Mucosa of descending colon (tissue), 3 donors: ENCODE measurements around the gene RPL7A. TPM values are rescaled to one million over a fixed set of nuclear protein-coding genes. Genes with fewer than 3 reads are reported as not detected.

Experiments used
- ATAC-seq: fragments of 200-7000 bp; cut with Tn5 transposase; one replicate; pipeline ENCODE4 v1.9.1; 2020; ENCODE audit warnings: mild to moderate bottlenecking, moderate library complexity
- DNase-seq, 3 donors: peaks; one replicate each; pipeline ENCODE4 v3.0.0-alpha.2; 2020
- H3K36me3 ChIP-seq: fragments of 200-600 bp; one replicate; pipeline ENCODE4 v1.8.0; 2021; ENCODE audit warnings: low read depth, mild to moderate bottlenecking
- H3K4me1 ChIP-seq: fragments of 200-600 bp; one replicate; pipeline ENCODE4 v1.8.0; 2021; ENCODE audit warnings: low read depth, mild to moderate bottlenecking
- H3K4me3 ChIP-seq: fragments of 200-600 bp; one replicate; pipeline ENCODE4 v1.8.0; 2021; ENCODE audit warnings: mild to moderate bottlenecking
- H3K9me3 ChIP-seq: fragments of 200-600 bp; one replicate; pipeline ENCODE4 v1.8.0; 2021; ENCODE audit warnings: mild to moderate bottlenecking
- CTCF ChIP-seq: fragments of 200-600 bp; IDR thresholded peaks from one replicate; pipeline ENCODE4 v1.8.0; 2022; ENCODE audit warnings: antibody characterized with exemption, mild to moderate bottlenecking
- intact Hi-C, 2 donors: fragments of 100-400 bp; cut with DNase I in 1 of 2; cut with micrococcal nuclease in 1 of 2; formaldehyde crosslinking; loops; one replicate each; pipeline versions ENCODE4 v1.11.0 to v1.11.1; 2022; cut with DNase I, micrococcal nuclease
- total RNA-seq, 3 donors: library from RNA; stranded (reverse); fragmentation: NEBNext Ultra II Directional in 2 of 3; extraction: Animal tissue kit (Norgen Biotek cat#: 25700) in 2 of 3; gene quantifications; one replicate each; pipeline versions ENCODE4 v1.2.1 to v1.2.4, GENCODE V29; 2021 to 2023
- donor health status: DM: no; HTN: no; CAD: no; lungs with moderate emphysema.
- donor health status: DM: no; HTN: no; CAD: no.
- donor health status: DM: no; HTN: yes; CAD: no.

Gene RPL7A
- total RNA-seq, 3 donors from 2014 or later: 1,420 to 1,482 (median 1,457) TPM

GRCh38 chr9:133369933-133370332 is 21.9 kb downstream of the RPL7A start:
- no peak for ATAC-seq
- Histone ChIP-seq H3K4me1 (peaks cover 49% of the 10 kb centered on the region), H3K9me3 (no peaks in the 10 kb centered on the region), H3K4me3 (no peak overlapping the region), H3K36me3 (peaks cover 5% of the 10 kb centered on the region)
- TF ChIP-seq CTCF: no peak
- intact Hi-C loops: no loop called here
- no peak for DNase-seq

GRCh38 chr9:133370685-133371084 is 22.7 kb downstream of the RPL7A start:
- ATAC-seq (peak; percentile 16), DNase-seq (peak in 1 of 3 donors; percentile 25)
- intact Hi-C loops: no loop called here
- TF ChIP-seq CTCF: no peak
- H3K4me1 ChIP-seq: peaks cover 50% of the 10 kb centered on the region
- no peak overlapping the region for H3K4me3 ChIP-seq
- H3K9me3 ChIP-seq: no peaks in the 10 kb centered on the region
- H3K36me3 ChIP-seq: peaks cover 5% of the 10 kb centered on the region

- peaks cover 50% of the 10 kb centered on the region for H3K4me1 ChIP-seq
- ATAC-seq (no peak), DNase-seq (no peak)
- no peak overlapping the region for H3K4me3 ChIP-seq
- peaks cover 5% of the 10 kb centered on the region for H3K36me3 ChIP-seq
- intact Hi-C loops: no loop called here
- no peak for TF ChIP-seq CTCF
- H3K9me3 ChIP-seq: no peaks in the 10 kb centered on the region
These were observed 23.3 kb downstream of the RPL7A start for GRCh38 chr9:133371261-133371711.

GRCh38 chr9:133372144-133372543 is 24.1 kb downstream of the RPL7A start:
- H3K36me3 ChIP-seq: peaks cover 5% of the 10 kb centered on the region
- DNase-seq (no peak), ATAC-seq (no peak)
- H3K4me3 ChIP-seq: no peak overlapping the region
- H3K4me1 ChIP-seq: peaks cover 50% of the 10 kb centered on the region
- no peaks in the 10 kb centered on the region for H3K9me3 ChIP-seq
- intact Hi-C loops: no loop called here
- TF ChIP-seq CTCF: no peak

GRCh38 chr9:133374612-133375115 is 26.6 kb downstream of the RPL7A start:
- Histone ChIP-seq H3K9me3 (no peaks in the 10 kb centered on the region), H3K36me3 (peaks cover 5% of the 10 kb centered on the region), H3K4me1 (peaks cover 27% of the 10 kb centered on the region), H3K4me3 (peak overlapping the region; percentile 97)
- DNase-seq: no peak
- TF ChIP-seq CTCF: no peak
- ATAC-seq: no peak
- intact Hi-C loops: no loop called here
